Chondrocyte (in vitro differentiated cells): Measurements from ENCODE around the gene PRPF38A. TPM values are rescaled to one million over a fixed set of nuclear protein-coding genes. Genes with fewer than 3 reads are reported as not detected.

Experiments
- DNase-seq: peaks from one replicate; pipeline ENCODE4 v3.0.0; 2021; ENCODE audit warnings: mixed read lengths, low spot score
- H3K27ac Mint-ChIP-seq: one replicate; pipeline ENCODE4 v1.8.0; 2021; ENCODE audit warnings: mild to moderate bottlenecking, moderate library complexity, mixed read lengths; ENCODE audit not compliant: unreplicated experiment
- H3K27me3 Mint-ChIP-seq: 2 replicates; pipeline ENCODE4 v1.8.0; 2021; ENCODE audit warnings: low read depth, mixed read lengths
- H3K36me3 Mint-ChIP-seq: 2 replicates; pipeline ENCODE4 v1.8.0; 2021; ENCODE audit warnings: low read depth, mixed read lengths
- H3K4me1 Mint-ChIP-seq: 2 replicates; pipeline ENCODE4 v1.8.0; 2021; ENCODE audit warnings: low read depth, mild to moderate bottlenecking, mixed read lengths
- H3K4me3 Mint-ChIP-seq: one replicate; pipeline ENCODE4 v1.8.0; 2021; ENCODE audit warnings: mild to moderate bottlenecking, moderate library complexity, mixed read lengths; ENCODE audit not compliant: unreplicated experiment
- H3K9me3 Mint-ChIP-seq: 2 replicates; pipeline ENCODE4 v1.8.0; 2021; ENCODE audit warnings: low read depth, mixed read lengths
- CTCF ChIP-seq: fragments of 200-600 bp; sonication (generic); IDR thresholded peaks from 2 replicates; pipeline ENCODE4 v1.5.0; 2021; ENCODE audit warnings: antibody characterized with exemption, mild to moderate bottlenecking, moderate library complexity
- total RNA-seq: library from RNA; stranded (reverse); gene quantifications from 3 replicates; pipeline ENCODE4 v1.2.1, GENCODE V29; 2021

Gene PRPF38A
- total RNA-seq, 1 donor from 2014 or later, result 26.1 TPM

GRCh38 chr1:52357397-52357796 lies 47.0 kb upstream of the PRPF38A start:
- TF ChIP-seq CTCF, result no peak
- Mint-ChIP-seq H3K36me3 (peaks cover 62% of the 10 kb centered on the region), H3K4me3 (no peak overlapping the region), H3K9me3 (no peaks in the 10 kb centered on the region), H3K27ac (no peak overlapping the region), H3K4me1 (peaks cover 3% of the 10 kb centered on the region), H3K27me3 (no peaks in the 10 kb centered on the region)
- no peak for DNase-seq

GRCh38 chr1:52358851-52359497 lies 45.4 kb upstream of the PRPF38A start:
- Mint-ChIP-seq H3K4me1 (peaks cover 2% of the 10 kb centered on the region), H3K9me3 (no peaks in the 10 kb centered on the region), H3K36me3 (peaks cover 49% of the 10 kb centered on the region), H3K27ac (no peak overlapping the region), H3K27me3 (no peaks in the 10 kb centered on the region), H3K4me3 (no peak overlapping the region)
- TF ChIP-seq CTCF, result no peak
- DNase-seq, result no peak

- Mint-ChIP-seq H3K4me3 (no peak overlapping the region), H3K4me1 (peaks cover 12% of the 10 kb centered on the region)
Observed at GRCh38 chr1:52359676-52360594, 44.5 kb upstream of the PRPF38A start.

GRCh38 chr1:52360595-52360968 lies 43.8 kb upstream of the PRPF38A start:
- no peak for DNase-seq
- Mint-ChIP-seq H3K27me3 (no peaks in the 10 kb centered on the region), H3K27ac (no peak overlapping the region), H3K9me3 (no peaks in the 10 kb centered on the region), H3K4me1 (peaks cover 16% of the 10 kb centered on the region), H3K4me3 (no peak overlapping the region), H3K36me3 (peaks cover 36% of the 10 kb centered on the region)
- TF ChIP-seq CTCF, result no peak

More at GRCh38 chr1:52359676-52360594, 44.5 kb upstream of the PRPF38A start:
- Mint-ChIP-seq H3K27me3 (no peaks in the 10 kb centered on the region), H3K27ac (no peak overlapping the region), H3K9me3 (no peaks in the 10 kb centered on the region), H3K36me3 (peaks cover 42% of the 10 kb centered on the region)
- no peak for TF ChIP-seq CTCF
- no peak for DNase-seq

- no peaks in the 10 kb centered on the region for H3K27me3 Mint-ChIP-seq
- no peak for TF ChIP-seq CTCF
- DNase-seq, result no peak
- H3K27ac Mint-ChIP-seq, result peak overlapping the region; percentile 96
- H3K9me3 Mint-ChIP-seq, result no peaks in the 10 kb centered on the region
- peaks cover 14% of the 10 kb centered on the region for H3K36me3 Mint-ChIP-seq
- H3K4me1 Mint-ChIP-seq, result peaks cover 25% of the 10 kb centered on the region
- peak overlapping the region; percentile 93 for H3K4me3 Mint-ChIP-seq
Observed at GRCh38 chr1:52364235-52364839, 40.1 kb upstream of the PRPF38A start.
